Right lung (tissue), 5 donors: ENCODE results near the gene CTIF. TPM values are rescaled to one million over a fixed set of nuclear protein-coding genes. Genes with fewer than 3 reads are reported as not detected.

Experiments used
- DNase-seq, 2 donors: peaks; one replicate each; pipeline ENCODE4 v3.0.0-alpha.2; 2013
- polyA plus RNA-seq, 5 donors: library from polyadenylated mRNA; unstranded; fragments of 120-200 nt; gene quantifications; one replicate each; pipeline versions ENCODE4 v1.2.1 to v1.2.3, GENCODE V29; 2013; ENCODE audit warnings: inconsistent platforms in 1 of 5, low replicate concordance in 1 of 5; ENCODE audit not compliant: insufficient read length in 5 of 5, insufficient read depth in 1 of 5

Gene CTIF
- polyA plus RNA-seq, 5 donors, result 21.9 to 37.3 (median 32.3) TPM

DNA sequence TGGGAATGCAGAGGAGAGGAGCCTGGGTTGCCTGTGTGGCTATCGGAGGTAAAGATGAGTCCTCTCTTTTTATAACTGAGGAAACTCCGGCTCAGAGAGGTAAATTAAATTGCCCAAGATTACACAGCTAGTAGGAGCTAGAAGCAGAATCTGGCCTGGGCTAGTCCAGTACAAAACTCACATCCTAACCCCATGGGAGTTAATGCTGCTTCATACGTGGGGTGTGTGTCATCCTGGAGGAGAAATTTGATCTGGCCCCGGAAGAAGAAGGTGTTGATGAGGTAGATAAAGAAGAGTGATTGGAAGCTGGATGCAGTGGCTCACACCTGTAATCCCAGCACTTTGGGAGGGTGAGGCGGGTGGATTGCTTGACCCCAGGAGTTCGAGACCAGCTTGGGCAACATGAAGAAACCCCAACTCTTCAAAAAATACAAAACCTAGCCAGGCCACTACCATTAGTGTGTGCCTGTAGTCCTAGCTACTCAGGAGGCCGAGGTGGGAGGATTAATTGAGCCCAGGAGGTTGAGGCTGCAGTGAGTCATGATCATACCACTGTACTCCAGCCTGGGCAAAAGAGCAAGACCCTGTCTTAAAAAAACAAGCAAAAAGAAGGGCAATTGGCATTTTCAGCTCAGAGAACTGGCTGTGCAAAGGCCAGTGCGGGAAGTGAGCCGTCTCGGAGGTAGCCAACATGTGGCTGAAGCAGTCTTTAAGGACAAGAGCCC, 33.7 kb downstream of the CTIF start:
- no peak for DNase-seq

DNA sequence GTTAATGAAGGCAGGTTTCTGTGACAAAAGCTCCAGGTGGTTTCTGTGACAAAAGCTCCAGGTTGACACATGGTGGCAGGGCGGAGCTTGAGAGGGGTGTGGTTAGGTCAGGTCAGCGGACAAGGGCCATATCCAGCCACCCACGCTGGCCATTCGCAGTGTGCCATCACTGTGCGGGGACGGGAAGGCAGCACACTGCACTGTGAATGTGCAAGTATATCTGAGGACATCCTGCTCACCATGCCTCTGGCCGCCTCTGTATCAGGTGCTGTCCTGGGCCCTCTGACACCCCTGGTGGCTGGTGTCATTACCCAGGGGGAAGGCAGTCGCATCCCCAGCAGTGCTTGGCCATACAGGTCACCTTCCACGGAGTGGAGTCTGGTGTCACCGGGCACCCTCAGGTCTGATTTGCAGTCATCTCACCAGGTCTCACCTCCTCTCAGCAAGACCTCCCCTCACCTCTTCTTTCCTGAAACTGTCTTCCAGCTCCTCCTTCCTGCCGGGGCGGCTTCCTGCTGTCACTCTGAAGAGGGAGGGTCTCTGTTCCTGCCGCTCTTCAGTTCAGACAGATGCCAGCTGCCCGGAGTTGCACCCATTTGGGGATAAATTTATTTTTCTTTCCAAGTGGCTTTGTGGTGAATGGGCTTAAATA, 34.9 kb downstream of the CTIF start:
- no peak for DNase-seq

DNA sequence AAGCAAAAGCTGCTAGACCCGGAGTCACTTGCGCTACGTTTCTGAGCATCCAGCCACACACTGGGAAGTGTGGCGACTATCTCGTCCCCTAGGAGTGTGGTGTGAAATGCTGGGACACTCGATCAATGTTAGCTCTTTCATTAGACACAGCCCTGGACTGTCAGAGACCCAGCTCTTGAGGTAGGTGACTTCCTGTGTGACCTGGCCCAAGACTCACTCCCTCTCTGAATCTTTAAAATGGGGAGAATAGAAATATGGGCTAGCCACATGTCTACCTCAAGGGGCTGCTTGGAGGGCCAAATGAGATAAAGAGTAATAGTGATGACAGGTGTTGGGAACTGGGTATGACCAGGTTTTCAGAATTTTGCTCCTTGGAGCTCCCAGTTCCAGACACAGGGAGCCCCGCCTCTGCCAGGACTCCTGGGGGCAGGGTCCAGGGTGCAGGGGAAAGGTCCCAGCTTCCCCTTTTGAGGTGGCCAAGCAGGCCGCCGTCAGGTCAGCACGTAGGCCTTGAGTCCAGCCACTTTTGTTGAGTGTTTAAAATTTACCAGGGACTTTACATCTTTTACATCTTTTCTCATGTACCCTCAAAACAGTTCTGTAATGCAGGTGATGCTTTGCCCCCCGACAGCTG, 36.0 kb downstream of the CTIF start:
- no peak for DNase-seq

DNA sequence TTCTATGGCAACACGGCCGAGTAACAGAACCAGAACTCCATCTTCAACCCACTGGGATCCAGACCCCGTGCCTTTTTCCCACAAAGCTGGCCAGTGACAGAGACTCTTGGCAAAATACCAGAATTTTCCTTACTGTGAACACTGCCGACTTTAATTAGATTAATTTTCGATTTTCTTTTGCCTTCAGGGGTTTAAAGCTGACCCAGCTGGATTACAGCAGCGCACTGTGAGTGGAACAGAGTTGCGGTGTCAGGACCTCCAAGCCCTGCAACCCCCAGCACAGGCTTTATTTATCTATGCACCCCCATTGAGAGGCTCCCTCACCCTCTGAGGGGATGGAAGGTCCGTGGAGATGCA, 36.4 kb downstream of the CTIF start:
- DNase-seq, result no peak

- no peak for DNase-seq
These were observed 37.0 kb downstream of the CTIF start for GRCh38 chr18:48575658-48576456.

GRCh38 chr18:48576457-48576771, 37.6 kb downstream of the CTIF start:
- no peak for DNase-seq

DNA sequence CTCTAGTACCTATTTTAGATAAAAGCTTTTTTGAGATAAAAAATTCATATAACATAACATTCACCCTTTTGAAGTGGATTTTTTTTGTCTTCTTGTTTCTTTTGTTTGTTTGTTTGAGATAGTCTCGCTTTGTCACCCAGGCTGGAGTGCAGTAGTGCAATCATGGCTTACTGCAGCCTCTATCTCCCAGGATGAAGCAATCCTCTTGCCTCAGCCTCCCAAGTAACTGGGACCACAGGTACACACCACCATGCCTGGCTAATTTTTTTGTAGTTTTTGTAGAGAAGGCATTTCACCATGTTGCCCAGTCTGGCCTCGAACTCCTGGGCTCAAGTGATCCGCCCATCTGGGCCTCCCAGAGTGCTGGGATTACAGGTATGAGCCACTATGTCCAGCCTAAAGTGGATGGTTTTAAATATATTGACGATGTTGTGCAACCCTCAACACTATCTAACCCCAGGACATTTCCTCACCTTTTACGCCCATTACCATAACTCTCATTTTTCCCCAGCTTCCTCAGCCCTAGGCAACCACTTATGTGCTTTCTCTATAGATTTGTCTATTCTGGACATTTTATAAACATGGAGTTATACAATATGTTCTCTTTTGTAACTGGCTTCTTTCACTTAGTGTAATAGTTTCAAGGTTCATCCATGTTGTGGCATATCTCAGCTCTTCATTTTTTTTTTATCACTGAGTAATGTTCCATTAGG, 38.8 kb downstream of the CTIF start:
- no peak for DNase-seq

- DNase-seq, result no peak
These were observed 39.5 kb downstream of the CTIF start for GRCh38 chr18:48578289-48578688.

- no peak for DNase-seq
These were observed 41.2 kb downstream of the CTIF start for GRCh38 chr18:48580066-48580465.

GRCh38 chr18:48580782-48581181, 42.0 kb downstream of the CTIF start:
- DNase-seq, result no peak

DNA sequence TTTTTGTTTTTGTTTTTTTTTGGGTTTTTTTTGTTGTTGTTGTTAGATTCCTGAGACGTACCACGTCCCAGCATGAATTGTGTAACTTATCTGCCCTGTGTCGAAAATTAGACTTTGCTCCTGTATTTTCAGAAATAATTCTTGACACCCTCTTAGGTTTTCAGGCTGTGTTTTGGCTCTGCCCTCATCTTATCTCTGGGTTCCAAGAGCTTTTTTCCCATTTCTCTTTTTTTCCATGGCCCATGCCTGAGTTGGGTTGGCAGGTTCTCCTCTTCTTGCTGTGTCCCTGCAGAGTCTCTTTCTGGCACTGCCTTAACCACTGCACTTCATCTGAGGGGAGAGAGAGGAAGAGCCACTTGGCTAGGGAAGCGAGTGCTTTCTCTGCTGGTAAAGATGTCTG, 42.4 kb downstream of the CTIF start:
- no peak for DNase-seq

GRCh38 chr18:48581941-48582340, 43.1 kb downstream of the CTIF start:
- DNase-seq, result no peak

DNA sequence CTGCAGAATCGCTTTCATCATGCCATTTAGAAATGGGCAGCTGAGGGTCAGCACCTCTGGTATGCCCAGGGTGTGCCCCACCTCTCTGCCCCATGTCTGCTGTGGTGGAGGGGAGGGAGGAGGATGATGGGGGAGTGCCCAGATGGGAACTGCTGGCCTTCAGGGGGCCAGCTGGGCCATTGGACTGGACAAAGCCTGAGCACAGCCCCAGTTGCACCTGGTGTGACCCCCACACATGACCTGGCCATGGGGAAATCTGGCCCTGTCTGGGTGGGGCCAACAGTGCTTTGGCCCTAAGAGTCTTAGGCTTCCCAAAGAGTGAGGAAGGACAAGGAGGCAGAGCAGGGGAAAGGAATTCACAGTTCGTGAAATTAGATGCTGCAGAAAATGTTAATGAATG, 44.1 kb downstream of the CTIF start:
- DNase-seq, result no peak

DNA sequence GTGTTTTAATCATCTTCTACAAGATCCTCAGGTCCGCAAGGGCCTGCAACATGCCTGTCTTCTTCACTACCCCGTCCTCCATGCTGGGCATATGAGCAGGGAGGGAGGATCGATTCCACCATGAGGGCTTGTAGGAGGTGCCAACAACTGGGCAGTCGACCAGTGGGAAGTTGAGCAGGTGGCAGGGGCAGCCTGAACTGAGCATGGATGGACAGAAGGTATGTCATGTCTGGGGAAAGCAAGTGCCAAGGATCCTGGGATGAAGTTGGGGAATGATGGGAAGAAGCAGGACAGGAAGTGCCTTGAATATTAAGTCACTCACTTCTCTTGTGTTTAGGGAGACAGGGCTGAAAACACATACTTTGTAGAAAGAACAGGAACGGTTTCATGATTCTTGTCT, 44.7 kb downstream of the CTIF start:
- no peak for DNase-seq

DNA sequence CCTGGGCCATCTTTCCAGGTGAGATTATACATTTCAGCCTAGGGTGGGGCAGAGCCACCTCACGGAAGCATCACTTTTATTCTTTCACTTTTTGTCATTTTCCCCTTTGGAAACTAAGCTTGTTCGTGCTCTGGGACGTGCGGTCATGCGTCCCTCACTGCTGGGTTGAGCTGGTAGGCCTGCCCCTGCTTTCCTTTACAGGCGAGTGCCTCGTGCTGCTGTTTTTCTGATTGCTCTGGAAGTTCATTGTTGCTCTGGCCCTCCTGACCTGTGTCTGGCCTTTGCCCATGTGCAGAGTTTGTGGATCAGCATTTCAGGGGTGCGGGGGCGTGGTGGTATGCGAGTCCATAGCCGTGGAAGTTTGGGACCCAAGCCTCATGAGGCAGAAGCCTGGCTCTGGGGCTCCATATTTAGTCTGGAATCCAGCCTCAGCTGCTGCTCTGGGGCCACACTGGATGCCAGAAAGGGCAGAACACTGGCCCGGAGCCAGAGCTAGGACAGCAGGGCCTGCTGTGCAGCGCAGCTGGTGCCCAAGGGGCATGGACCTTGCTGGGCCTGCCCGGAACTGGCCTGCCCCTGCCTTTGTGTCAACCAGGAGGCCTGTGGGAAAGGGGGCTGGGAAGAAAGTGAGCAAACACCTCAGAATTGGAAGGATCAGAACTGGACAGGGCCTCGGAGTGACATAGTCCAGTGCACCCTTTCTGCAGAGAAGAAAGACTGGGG, 51.1 kb downstream of the CTIF start:
- DNase-seq, result no peak

DNA sequence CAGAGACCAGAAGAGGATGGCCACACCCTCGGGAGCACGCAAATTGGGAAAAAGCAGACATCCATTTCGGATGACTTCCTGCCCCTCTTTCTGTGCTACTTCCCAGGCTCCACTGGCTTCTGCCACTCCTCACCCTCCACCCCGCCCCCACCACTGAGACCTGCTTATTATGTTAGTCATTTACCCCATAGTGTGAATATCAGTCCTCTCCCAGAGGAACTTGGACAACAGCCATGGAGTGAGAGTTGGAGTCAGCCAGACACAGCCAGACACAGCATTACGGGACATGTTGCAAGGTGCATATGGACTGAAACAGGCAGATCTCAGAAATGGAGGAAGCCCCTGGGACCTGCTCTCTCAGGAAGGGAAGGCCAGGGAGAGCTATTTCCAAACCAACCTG, 51.8 kb downstream of the CTIF start:
- no peak for DNase-seq

GRCh38 chr18:48592540-48593171, 53.8 kb downstream of the CTIF start:
- no peak for DNase-seq

GRCh38 chr18:48594471-48595094, 55.8 kb downstream of the CTIF start:
- DNase-seq, result no peak

DNA sequence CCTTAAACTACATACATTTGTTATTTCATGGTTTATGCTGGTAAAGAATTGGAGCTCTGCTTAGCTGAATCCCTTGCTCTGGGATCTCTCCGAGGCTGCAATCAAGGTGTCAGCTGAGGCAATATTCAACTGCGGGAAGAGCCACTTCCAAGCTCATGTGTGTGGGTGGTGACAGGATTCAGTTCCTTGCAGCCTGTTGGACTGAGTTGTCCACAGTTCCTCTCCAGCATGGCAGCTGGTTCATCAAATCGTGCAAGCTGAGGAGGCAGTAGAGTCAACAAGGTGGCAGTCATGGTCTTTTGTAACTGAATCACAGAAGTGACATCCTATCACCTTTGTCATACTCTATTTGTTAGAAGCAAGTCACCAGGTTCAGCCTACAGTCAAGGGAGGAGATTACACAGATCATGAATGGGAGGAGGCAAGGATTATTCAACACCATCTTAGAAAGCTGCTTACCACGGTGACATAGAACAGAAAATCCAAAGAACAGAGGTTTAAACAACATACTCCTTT, 56.9 kb downstream of the CTIF start:
- no peak for DNase-seq

- DNase-seq, result no peak
These were observed 58.3 kb downstream of the CTIF start for GRCh38 chr18:48597110-48597509.
